ENCODE measurements around the gene NEO1.

NEO1 gene

GRCh38 chr15:73120269-73120668 lies 68.0 kb downstream of the NEO1 start:
- H3K4me2 ChIP-seq (ENCODE audit: low read length, poor library complexity, severe bottlenecking), result no peak overlapping the region
- H3K27me3 ChIP-seq (ENCODE audit: control insufficient read depth in 1 of 2, insufficient read depth in 1 of 2, low read length in 2 of 2), result no peaks in the 10 kb centered on the region
- H2AK5ac ChIP-seq (ENCODE audit: low read length, severe bottlenecking), result no peak overlapping the region
- no peak overlapping the region for H2BK12ac ChIP-seq (ENCODE audit: low read length in 2 of 2)
- H3K9ac ChIP-seq (ENCODE audit: low read length), result no peak overlapping the region
- H3K23ac ChIP-seq (ENCODE audit: low read length in 2 of 2), result no peak overlapping the region
- no peaks in the 10 kb centered on the region for H3K4me1 ChIP-seq (ENCODE audit: control insufficient read depth, insufficient read depth, low read depth, low read length)
- H3K9me3 ChIP-seq (ENCODE audit: control insufficient read depth, low read length), result no peaks in the 10 kb centered on the region
- H4K8ac ChIP-seq (ENCODE audit: low read length), result no peak overlapping the region
- H2BK15ac ChIP-seq (ENCODE audit: low read depth, poor library complexity, severe bottlenecking), result no peak overlapping the region
- no peak for DNase-seq
- no peak overlapping the region for H2BK5ac ChIP-seq (ENCODE audit: low read depth, low read length, poor library complexity, severe bottlenecking)
- H3K36me3 ChIP-seq (ENCODE audit: control insufficient read depth in 1 of 2, insufficient read depth in 2 of 2, low read depth in 1 of 2, low read length in 2 of 2), result peaks cover 0 to 3% of the 10 kb centered on the region in 2 experiments
- H3K4ac ChIP-seq (ENCODE audit: low read depth in 1 of 2, low read length in 2 of 2), result no peak overlapping the region
- no peak overlapping the region for H3K27ac ChIP-seq (ENCODE audit: low read length, poor library complexity, severe bottlenecking)
- H4K91ac ChIP-seq (ENCODE audit: low read length), result no peak overlapping the region
- no peak overlapping the region for H3K18ac ChIP-seq (ENCODE audit: low read depth in 1 of 2, low read length in 2 of 2)
- no peak overlapping the region for H3K4me3 ChIP-seq (ENCODE audit: insufficient read depth in 1 of 2, low read depth in 1 of 2, low read length in 2 of 2)
- no peak overlapping the region for H2BK120ac ChIP-seq (ENCODE audit: low read depth, low read length)
- H3K14ac ChIP-seq (ENCODE audit: low read length in 2 of 2), result no peak overlapping the region
- no peak overlapping the region for H2AFZ ChIP-seq (ENCODE audit: low read depth, low read length)
- peaks cover 19% of the 10 kb centered on the region for H3K79me1 ChIP-seq (replicated peaks; ENCODE audit: low read length, poor library complexity, severe bottlenecking)

DNA sequence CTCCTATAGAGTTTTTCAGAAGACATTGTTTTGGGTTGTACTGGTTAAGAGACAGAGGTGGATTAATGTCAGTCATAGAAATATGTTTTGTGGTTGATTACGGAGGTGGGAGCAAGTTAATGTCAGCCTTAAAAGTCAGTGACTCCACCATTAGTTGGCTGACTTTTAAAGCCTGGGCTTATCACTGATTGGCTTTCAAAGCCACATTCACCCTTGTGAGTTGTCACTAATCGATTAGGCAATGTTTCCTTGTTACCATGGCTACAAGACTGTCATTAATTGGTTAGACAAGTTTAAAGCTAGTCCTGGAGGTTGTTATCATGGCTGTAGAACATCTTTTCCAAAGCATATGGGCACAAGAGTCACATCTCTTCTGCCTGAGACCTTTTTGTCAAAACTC lies 73.0 kb downstream of the NEO1 start:
- H3K23ac ChIP-seq (ENCODE audit: low read length in 2 of 2), result no peak overlapping the region
- no peak overlapping the region for H2BK15ac ChIP-seq (ENCODE audit: low read depth, poor library complexity, severe bottlenecking)
- no peaks in the 10 kb centered on the region for H3K27me3 ChIP-seq (ENCODE audit: control insufficient read depth in 1 of 2, insufficient read depth in 1 of 2, low read length in 2 of 2)
- no peak overlapping the region for H3K27ac ChIP-seq (ENCODE audit: low read length, poor library complexity, severe bottlenecking)
- H3K4ac ChIP-seq (ENCODE audit: low read depth in 1 of 2, low read length in 2 of 2), result no peak overlapping the region
- no peaks in the 10 kb centered on the region for H3K4me1 ChIP-seq (ENCODE audit: control insufficient read depth, insufficient read depth, low read depth, low read length)
- no peak overlapping the region for H3K4me3 ChIP-seq (ENCODE audit: insufficient read depth in 1 of 2, low read depth in 1 of 2, low read length in 2 of 2)
- peaks cover 8% of the 10 kb centered on the region for H3K79me1 ChIP-seq (replicated peaks; ENCODE audit: low read length, poor library complexity, severe bottlenecking)
- no peaks in the 10 kb centered on the region for H3K9me3 ChIP-seq (ENCODE audit: control insufficient read depth, low read length)
- H2BK12ac ChIP-seq (ENCODE audit: low read length in 2 of 2), result no peak overlapping the region
- peaks cover 0 to 3% of the 10 kb centered on the region in 2 experiments for H3K36me3 ChIP-seq (ENCODE audit: control insufficient read depth in 1 of 2, insufficient read depth in 2 of 2, low read depth in 1 of 2, low read length in 2 of 2)
- no peak overlapping the region for H4K8ac ChIP-seq (ENCODE audit: low read length)
- no peak overlapping the region for H2BK5ac ChIP-seq (ENCODE audit: low read depth, low read length, poor library complexity, severe bottlenecking)
- H3K18ac ChIP-seq (ENCODE audit: low read depth in 1 of 2, low read length in 2 of 2), result no peak overlapping the region
- H2AFZ ChIP-seq (ENCODE audit: low read depth, low read length), result no peak overlapping the region
- H4K91ac ChIP-seq (ENCODE audit: low read length), result no peak overlapping the region
- H2AK5ac ChIP-seq (ENCODE audit: low read length, severe bottlenecking), result no peak overlapping the region
- WGBS, result 93% methylated on average over 2 of the region's 2 CpGs
- peak; percentile 71 for DNase-seq
- no peak overlapping the region for H3K14ac ChIP-seq (ENCODE audit: low read length in 2 of 2)
- no peak overlapping the region for H2BK120ac ChIP-seq (ENCODE audit: low read depth, low read length)
- no peak overlapping the region for H3K4me2 ChIP-seq (ENCODE audit: low read length, poor library complexity, severe bottlenecking)
- peak overlapping the region; percentile 14 for H3K9ac ChIP-seq (ENCODE audit: low read length)

DNA sequence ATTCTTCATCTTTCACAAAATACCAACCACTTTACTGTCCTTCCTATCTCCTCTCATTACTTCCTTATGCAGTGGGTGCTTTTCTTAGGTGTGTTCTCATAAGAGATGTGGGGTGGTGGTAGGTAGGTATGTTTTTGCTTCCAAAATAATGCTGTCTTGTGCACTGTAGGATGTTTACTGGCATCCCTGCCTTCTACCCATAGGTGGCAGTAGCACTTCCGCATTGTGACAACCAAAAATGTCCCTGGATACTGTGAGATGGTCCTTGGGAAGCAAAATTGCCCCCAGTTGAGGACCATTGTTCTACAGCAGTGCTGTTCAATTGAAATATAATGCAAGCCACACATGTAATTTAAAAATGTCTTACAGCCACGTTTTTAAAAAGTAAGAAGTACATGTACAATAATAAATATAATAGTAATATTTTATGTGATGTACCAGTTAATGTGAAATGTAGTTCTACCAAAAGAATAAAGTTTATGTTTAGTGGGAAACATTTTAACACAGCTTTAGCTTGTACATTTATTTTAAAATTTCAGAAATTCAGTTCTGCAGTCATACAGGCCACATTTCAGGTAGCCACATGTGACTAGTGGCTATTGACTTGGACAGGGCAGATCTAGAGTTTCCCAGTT lies 75.2 kb downstream of the NEO1 start:
- Histone ChIP-seq H3K18ac (ENCODE audit: low read depth in 1 of 2, low read length in 2 of 2) (no peak overlapping the region), H2AK5ac (ENCODE audit: low read length, severe bottlenecking) (no peak overlapping the region), H4K91ac (ENCODE audit: low read length) (no peak overlapping the region), H2BK5ac (ENCODE audit: low read depth, low read length, poor library complexity, severe bottlenecking) (no peak overlapping the region), H3K9ac (ENCODE audit: low read length) (no peak overlapping the region), H3K27me3 (ENCODE audit: control insufficient read depth in 1 of 2, insufficient read depth in 1 of 2, low read length in 2 of 2) (no peaks in the 10 kb centered on the region), H2BK15ac (ENCODE audit: low read depth, poor library complexity, severe bottlenecking) (no peak overlapping the region), H3K14ac (ENCODE audit: low read length in 2 of 2) (no peak overlapping the region), H3K27ac (ENCODE audit: low read length, poor library complexity, severe bottlenecking) (no peak overlapping the region), H3K9me3 (ENCODE audit: control insufficient read depth, low read length) (no peaks in the 10 kb centered on the region), H3K23ac (ENCODE audit: low read length in 2 of 2) (no peak overlapping the region), H4K8ac (ENCODE audit: low read length) (no peak overlapping the region), H3K79me1 (replicated peaks; ENCODE audit: low read length, poor library complexity, severe bottlenecking) (peaks cover 11% of the 10 kb centered on the region), H2BK12ac (ENCODE audit: low read length in 2 of 2) (no peak overlapping the region), H3K36me3 (ENCODE audit: control insufficient read depth in 1 of 2, insufficient read depth in 2 of 2, low read depth in 1 of 2, low read length in 2 of 2) (peaks cover 2 to 8% of the 10 kb centered on the region in 2 experiments), H2BK120ac (ENCODE audit: low read depth, low read length) (no peak overlapping the region), H3K4me2 (ENCODE audit: low read length, poor library complexity, severe bottlenecking) (no peak overlapping the region), H3K4me3 (ENCODE audit: insufficient read depth in 1 of 2, low read depth in 1 of 2, low read length in 2 of 2) (no peak overlapping the region), H3K4ac (ENCODE audit: low read depth in 1 of 2, low read length in 2 of 2) (no peak overlapping the region), H3K4me1 (ENCODE audit: control insufficient read depth, insufficient read depth, low read depth, low read length) (no peaks in the 10 kb centered on the region), H2AFZ (ENCODE audit: low read depth, low read length) (no peak overlapping the region)
- WGBS, result 86% methylated on average over 1 of the region's 2 CpGs
- peak; percentile 58 for DNase-seq

- H3K4ac ChIP-seq (ENCODE audit: low read depth in 1 of 2, low read length in 2 of 2), result no peak overlapping the region
- H2BK120ac ChIP-seq (ENCODE audit: low read depth, low read length), result no peak overlapping the region
- H4K91ac ChIP-seq (ENCODE audit: low read length), result no peak overlapping the region
- no peak overlapping the region for H2AFZ ChIP-seq (ENCODE audit: low read depth, low read length)
- no peaks in the 10 kb centered on the region for H3K4me1 ChIP-seq (ENCODE audit: control insufficient read depth, insufficient read depth, low read depth, low read length)
- H3K9me3 ChIP-seq (ENCODE audit: control insufficient read depth, low read length), result no peaks in the 10 kb centered on the region
- 100% methylated on average over 1 of the region's 1 CpG for WGBS
- H3K4me2 ChIP-seq (ENCODE audit: low read length, poor library complexity, severe bottlenecking), result no peak overlapping the region
- H3K9ac ChIP-seq (ENCODE audit: low read length), result no peak overlapping the region
- no peak overlapping the region for H3K27ac ChIP-seq (ENCODE audit: low read length, poor library complexity, severe bottlenecking)
- H2BK15ac ChIP-seq (ENCODE audit: low read depth, poor library complexity, severe bottlenecking), result no peak overlapping the region
- no peak overlapping the region for H2AK5ac ChIP-seq (ENCODE audit: low read length, severe bottlenecking)
- H2BK5ac ChIP-seq (ENCODE audit: low read depth, low read length, poor library complexity, severe bottlenecking), result no peak overlapping the region
- no peak overlapping the region for H3K14ac ChIP-seq (ENCODE audit: low read length in 2 of 2)
- no peak overlapping the region for H3K18ac ChIP-seq (ENCODE audit: low read depth in 1 of 2, low read length in 2 of 2)
- peaks cover 2 to 5% of the 10 kb centered on the region in 2 experiments for H3K36me3 ChIP-seq (ENCODE audit: control insufficient read depth in 1 of 2, insufficient read depth in 2 of 2, low read depth in 1 of 2, low read length in 2 of 2)
- H3K79me1 ChIP-seq (replicated peaks; ENCODE audit: low read length, poor library complexity, severe bottlenecking), result peaks cover 5% of the 10 kb centered on the region
- no peak overlapping the region for H4K8ac ChIP-seq (ENCODE audit: low read length)
- no peaks in the 10 kb centered on the region for H3K27me3 ChIP-seq (ENCODE audit: control insufficient read depth in 1 of 2, insufficient read depth in 1 of 2, low read length in 2 of 2)
- no peak overlapping the region for H3K4me3 ChIP-seq (ENCODE audit: insufficient read depth in 1 of 2, low read depth in 1 of 2, low read length in 2 of 2)
- DNase-seq, result no peak
- no peak overlapping the region for H3K23ac ChIP-seq (ENCODE audit: low read length in 2 of 2)
- no peak overlapping the region for H2BK12ac ChIP-seq (ENCODE audit: low read length in 2 of 2)
Measured at GRCh38 chr15:73130830-73131229, 78.6 kb downstream of the NEO1 start.
